Psoas muscle (tissue), 8 donors: Measurements from ENCODE around the gene BRF1. TPM values are rescaled to one million over a fixed set of nuclear protein-coding genes. Genes with fewer than 3 reads are reported as not detected.
"Not testable (repeated sequence)": the region's sequence is repeated elsewhere in the genome, so short reads cannot be mapped to it uniquely, and the experiment has no call there.

Experiments
- ATAC-seq, 4 donors: fragments of 200-7000 bp; cut with Tn5 transposase; one replicate each; pipeline ENCODE4 v1.9.1; 2020; ENCODE audit warnings: moderate library complexity in 3 of 4, mild to moderate bottlenecking in 2 of 4
- DNase-seq, 2 donors: peaks; one replicate each; pipeline ENCODE4 v3.0.0-alpha.2; 2020
- H3K27ac ChIP-seq: fragments of 200-600 bp; one replicate; pipeline ENCODE4 v1.8.0; 2022
- H3K27me3 ChIP-seq, 3 donors: fragments of 200-600 bp in 1 of 3; one replicate each; pipeline versions ENCODE4 v1.6.1 to v1.8.0; 2013 to 2022; ENCODE audit warnings: low read length in 2 of 3, mild to moderate bottlenecking in 2 of 3, moderate library complexity in 1 of 3; ENCODE audit not compliant: insufficient read depth in 3 of 3
- H3K36me3 ChIP-seq, 2 donors: fragments of 200-600 bp in 1 of 2; one replicate each; pipeline versions ENCODE4 v1.6.1 to v1.8.0; 2013 to 2022; ENCODE audit warnings: low read depth in 1 of 2, mild to moderate bottlenecking in 1 of 2, moderate library complexity in 1 of 2; ENCODE audit not compliant: insufficient read depth in 1 of 2
- H3K4me1 ChIP-seq: fragments of 200-600 bp; one replicate; pipeline ENCODE4 v1.8.0; 2022
- H3K4me3 ChIP-seq: fragments of 200-600 bp; one replicate; pipeline ENCODE4 v1.8.0; 2022; ENCODE audit warnings: mild to moderate bottlenecking
- H3K9me3 ChIP-seq: fragments of 200-600 bp; one replicate; pipeline ENCODE4 v1.8.0; 2022
- WGBS, 3 donors: extraction: QIAGEN DNeasy Blood & Tissue Kit; methylation state at CpG; one replicate each; pipeline versions ENCODE4 v1.1.6 to v1.1.7; 2013; 5-methylcytosine and 5-hydroxymethylcytosine counted together
- intact Hi-C, 2 donors: fragments of 100-400 bp; cut with DNase I; formaldehyde crosslinking; loops; one replicate each; pipeline versions ENCODE4 v1.11.0 to v1.14.2; 2022
- polyA plus RNA-seq, 3 donors: library from polyadenylated mRNA; stranded (reverse); fragments of 200-250 nt; gene quantifications; one replicate each; pipeline ENCODE4 v1.2.3, GENCODE V29; 2013
- total RNA-seq, 4 donors: library from RNA; stranded (reverse); fragmentation: NEBNext Ultra II Directional in 2 of 4; extraction: Animal tissue kit (Norgen Biotek cat#: 25700) in 2 of 4; gene quantifications; one replicate each; pipeline versions ENCODE4 v1.2.1 to v1.2.4, GENCODE V29; 2021 to 2023
- TF ChIP-seq, protein P1 (sequence below): fragments of 200-600 bp; IDR thresholded peaks from one replicate; pipeline ENCODE4 v1.8.0; 2022; ENCODE audit warnings: antibody characterized with exemption
- donor health status: healthy with polysubstance abuse.
- donor health status: DM: no; HTN: no; CAD: no; lungs with moderate emphysema.
- donor health status: Bipolar disorder and iron deficiency.
- donor health status: healthy.
- donor health status: DM: yes; HTN: yes; CAD: no.
- donor health status: DM: no; HTN: no; CAD: no.
- donor health status: DM: no; HTN: no; CAD: no.
- donor health status: DM: yes; HTN: yes; CAD: no.

Gene BRF1
- total and polyA plus RNA-seq, 7 donors = 12.9 to 26.2 (median 17.1) TPM

DNA sequence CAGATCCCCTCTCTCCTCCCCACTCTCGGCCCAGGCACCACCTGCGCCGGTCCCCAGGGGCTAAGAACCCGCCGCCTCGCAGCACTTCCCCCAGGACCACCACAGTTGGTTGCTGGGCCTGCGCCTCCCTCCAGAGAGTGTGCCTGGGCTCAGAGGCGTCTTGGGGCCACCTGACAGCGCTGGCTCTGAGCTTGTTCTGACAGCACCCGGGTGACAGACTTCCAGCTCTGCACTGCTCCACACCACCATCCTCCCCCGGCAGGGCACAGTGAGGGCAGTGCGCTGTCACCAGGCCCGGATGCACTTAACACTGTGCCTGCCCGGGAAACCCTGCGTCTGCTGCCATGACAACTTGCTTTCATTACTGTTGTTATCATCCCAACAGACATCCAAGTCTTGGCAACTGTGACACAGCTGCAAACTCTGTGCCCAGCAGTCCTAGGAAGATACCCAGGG is 6.6 kb downstream of the BRF1 start:
- Histone ChIP-seq H3K27me3 (no peaks in the 10 kb centered on the region), H3K36me3 (no peaks in the 10 kb centered on the region), H3K4me3 (no peak overlapping the region), H3K4me1 (peaks cover 22% of the 10 kb centered on the region), H3K27ac (no peak overlapping the region), H3K9me3 (no peaks in the 10 kb centered on the region)
- TF ChIP-seq, protein P1, sequence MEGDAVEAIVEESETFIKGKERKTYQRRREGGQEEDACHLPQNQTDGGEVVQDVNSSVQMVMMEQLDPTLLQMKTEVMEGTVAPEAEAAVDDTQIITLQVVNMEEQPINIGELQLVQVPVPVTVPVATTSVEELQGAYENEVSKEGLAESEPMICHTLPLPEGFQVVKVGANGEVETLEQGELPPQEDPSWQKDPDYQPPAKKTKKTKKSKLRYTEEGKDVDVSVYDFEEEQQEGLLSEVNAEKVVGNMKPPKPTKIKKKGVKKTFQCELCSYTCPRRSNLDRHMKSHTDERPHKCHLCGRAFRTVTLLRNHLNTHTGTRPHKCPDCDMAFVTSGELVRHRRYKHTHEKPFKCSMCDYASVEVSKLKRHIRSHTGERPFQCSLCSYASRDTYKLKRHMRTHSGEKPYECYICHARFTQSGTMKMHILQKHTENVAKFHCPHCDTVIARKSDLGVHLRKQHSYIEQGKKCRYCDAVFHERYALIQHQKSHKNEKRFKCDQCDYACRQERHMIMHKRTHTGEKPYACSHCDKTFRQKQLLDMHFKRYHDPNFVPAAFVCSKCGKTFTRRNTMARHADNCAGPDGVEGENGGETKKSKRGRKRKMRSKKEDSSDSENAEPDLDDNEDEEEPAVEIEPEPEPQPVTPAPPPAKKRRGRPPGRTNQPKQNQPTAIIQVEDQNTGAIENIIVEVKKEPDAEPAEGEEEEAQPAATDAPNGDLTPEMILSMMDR = no peak
- intact Hi-C loops = no loop called here
- 37 to 54% (median 44%) methylated on average over 14 to 15 of the region's 15 CpGs for WGBS, 3 donors
- DNase-seq (peak in 1 of 2 donors; percentile 39), ATAC-seq (peak; percentile 64 to 70 (median 65))

DNA sequence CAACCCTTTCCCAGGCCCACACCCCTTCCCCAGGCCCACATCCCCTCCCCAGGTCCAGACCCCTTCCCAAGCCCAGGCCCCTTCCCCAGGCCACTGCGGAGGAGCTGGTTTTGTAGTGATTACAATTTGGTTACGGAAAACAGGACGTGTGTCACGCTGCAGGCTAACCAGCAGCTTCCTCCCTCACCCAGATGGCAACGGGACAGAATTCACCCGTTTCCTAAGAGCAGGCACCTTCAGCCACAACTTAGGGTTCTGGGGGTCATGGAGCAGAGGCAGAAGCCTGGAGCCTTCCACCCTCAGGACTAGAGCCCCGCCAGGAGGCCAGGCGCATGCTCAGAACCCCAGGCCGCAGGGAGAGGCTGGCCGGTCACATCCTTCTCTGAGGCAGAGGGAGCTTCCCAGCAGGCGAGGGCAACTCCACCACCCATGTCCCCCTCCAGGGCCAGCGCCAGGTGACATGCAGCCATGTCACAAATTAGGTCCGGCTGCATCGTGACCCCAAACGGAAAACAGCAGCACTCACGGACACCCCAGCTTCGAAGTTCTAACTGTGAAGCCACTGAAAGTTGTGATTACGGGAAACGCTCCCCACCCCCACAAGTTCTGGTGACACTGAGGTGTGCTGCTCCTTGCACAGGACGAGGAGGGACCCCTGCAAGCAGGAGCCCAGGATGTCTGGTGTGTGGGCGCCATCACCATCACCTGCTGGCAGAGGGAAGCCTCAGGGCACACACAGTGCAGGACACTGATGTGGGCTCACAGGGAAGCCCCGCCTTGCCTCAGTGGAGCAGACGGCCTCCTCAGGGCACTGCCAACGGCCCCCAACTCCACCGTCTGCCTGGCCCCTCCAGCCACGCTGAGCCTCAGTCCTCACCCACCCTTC is 7.7 kb downstream of the BRF1 start:
- 75 to 76% (median 75%) methylated on average over 25 to 26 of the region's 26 CpGs for WGBS, 3 donors
- peaks cover 21% of the 10 kb centered on the region for H3K4me1 ChIP-seq
- no peaks in the 10 kb centered on the region for H3K9me3 ChIP-seq
- intact Hi-C loops = no loop called here
- no peak overlapping the region for H3K4me3 ChIP-seq
- peak in 2 of 4 donors; percentile 16 to 24 for ATAC-seq
- no peak for DNase-seq
- no peaks in the 10 kb centered on the region for H3K36me3 ChIP-seq
- H3K27ac ChIP-seq = no peak overlapping the region
- TF ChIP-seq, protein P1 = no peak
- no peaks in the 10 kb centered on the region for H3K27me3 ChIP-seq

DNA sequence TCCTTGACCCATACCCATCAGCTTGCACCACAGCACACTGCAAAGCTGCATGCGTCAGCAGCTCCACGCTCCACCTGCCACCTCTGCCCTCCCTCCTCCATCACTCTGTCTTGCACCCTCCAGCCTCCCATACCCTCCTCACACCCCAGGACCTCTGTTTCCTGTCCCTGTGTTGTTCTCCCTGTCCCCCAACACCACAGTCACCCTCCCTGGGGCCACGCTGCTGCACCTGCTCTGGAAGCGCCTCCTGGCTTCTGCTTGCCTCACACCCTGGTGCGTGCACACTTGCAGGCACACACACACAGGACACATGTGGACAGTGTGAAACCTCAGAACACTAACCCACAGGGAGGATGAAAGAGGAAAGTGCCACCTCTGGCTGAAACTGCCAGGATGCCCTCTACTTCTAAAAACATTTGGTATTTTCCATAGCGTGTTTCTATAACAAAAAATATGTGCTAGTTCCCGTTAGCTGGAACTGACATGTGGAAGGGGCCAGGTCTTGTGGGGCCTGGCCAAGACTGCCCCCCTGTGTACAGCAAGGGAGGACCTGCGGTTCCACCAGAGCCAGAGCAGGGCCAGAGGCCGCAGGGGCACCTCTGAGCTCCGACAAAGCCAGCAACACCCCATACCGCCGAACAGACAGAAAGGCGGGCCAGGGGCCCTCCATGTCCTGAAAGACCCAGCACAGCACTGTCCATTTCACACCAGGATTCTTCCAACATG is 10.0 kb downstream of the BRF1 start:
- H3K4me1 ChIP-seq = peaks cover 31% of the 10 kb centered on the region
- H3K36me3 ChIP-seq = peaks cover 0 to 2% of the 10 kb centered on the region in 2 donors
- H3K9me3 ChIP-seq = no peaks in the 10 kb centered on the region
- no peak overlapping the region for H3K27ac ChIP-seq
- DNase-seq = no peak
- 76 to 77% (median 77%) methylated on average over 11 to 13 of the region's 13 CpGs for WGBS, 3 donors
- H3K27me3 ChIP-seq = no peaks in the 10 kb centered on the region
- TF ChIP-seq, protein P1 = no peak
- H3K4me3 ChIP-seq = no peak overlapping the region
- intact Hi-C loops = no loop called here
- ATAC-seq = no peak

DNA sequence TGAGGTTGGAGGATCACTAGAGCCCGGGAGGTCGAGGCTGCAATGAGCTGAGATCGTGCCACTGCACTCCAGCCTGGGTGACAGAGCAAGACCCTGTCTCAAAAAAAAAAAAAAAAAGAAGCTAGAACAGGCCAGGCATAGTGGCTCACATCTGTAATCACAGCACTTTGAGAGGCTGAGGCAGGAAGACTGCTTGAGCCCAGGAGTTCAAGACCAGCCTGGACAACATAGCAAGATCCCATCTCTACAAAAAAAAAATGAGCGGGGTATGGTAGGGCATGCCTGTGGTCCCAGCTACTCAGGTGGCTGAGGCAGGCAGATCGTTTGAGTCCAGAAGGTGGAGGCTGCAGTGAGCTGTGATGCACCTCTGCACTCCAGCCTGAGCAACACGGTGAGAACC is 11.9 kb downstream of the BRF1 start:
- not testable (repeated sequence) for H3K4me3 ChIP-seq, DNase-seq, ATAC-seq, H3K27ac ChIP-seq, H3K36me3 ChIP-seq, H3K9me3 ChIP-seq, H3K27me3 ChIP-seq
- intact Hi-C loops = loop anchor here in 1 of 2 donors (5.0 kb wide), 1 partner anchor 63 kb away; no protein-coding TSS in a partner anchor
- peaks cover 19% of the 10 kb centered on the region for H3K4me1 ChIP-seq
- 86 to 92% (median 91%) methylated on average over 6 of the region's 6 CpGs for WGBS, 3 donors
